ENCODE measurements around the gene MLN. TPM values are rescaled to one million over a fixed set of nuclear protein-coding genes. Genes with fewer than 3 reads are reported as not detected.

Gene MLN
- total RNA-seq, 1 experiment from 2014 or later = not detected

GRCh38 chr6:33748841-33749240 lies 55.0 kb downstream of the MLN start:
- no peak overlapping the region for H3K23ac ChIP-seq (ENCODE audit: insufficient read length, low read depth, low read length)
- no peak overlapping the region for H2BK12ac ChIP-seq (ENCODE audit: insufficient read length, low read depth, low read length)
- no peaks in the 10 kb centered on the region; a peak in 1 of 5 replicates for H3K9me3 Mint-ChIP-seq
- no peak for TF ChIP-seq CTCF (conservative IDR thresholded peaks at IDR 0.05)
- H3K9ac ChIP-seq (ENCODE audit: extremely low read depth, insufficient read length, low read length) = no peak overlapping the region
- H3K27ac Mint-ChIP-seq = no peak overlapping the region
- no peak overlapping the region for H2BK5ac ChIP-seq (ENCODE audit: insufficient read length, low read length)
- no CpG with 5 or more reads among the region's 4 CpGs for WGBS (ENCODE audit: extremely low coverage, insufficient read length, low lambda C conversion rate)
- no peak overlapping the region for H4K8ac ChIP-seq (replicated peaks; ENCODE audit: insufficient read length, low read depth, low read length)
- H3K4me1 Mint-ChIP-seq = peaks cover 45 to 76% of the 10 kb centered on the region in 2 experiments
- H3K27me3 Mint-ChIP-seq (ENCODE audit: low read depth) = peaks cover 10% of the 10 kb centered on the region
- no peak overlapping the region for H4K5ac ChIP-seq (ENCODE audit: insufficient read length, low read depth, low read length)
- H3K4me1 ChIP-seq (ENCODE audit: insufficient read depth, low read length) = peaks cover 8% of the 10 kb centered on the region; the same call in 1 of the 2 replicates
- no peak overlapping the region for H2BK20ac ChIP-seq (ENCODE audit: low read depth, low read length, poor library complexity, severe bottlenecking)
- H4K91ac ChIP-seq (ENCODE audit: insufficient read length, low read depth, low read length) = no peak overlapping the region
- H3K27me3 ChIP-seq (ENCODE audit: insufficient read depth, low read length) = no peaks in the 10 kb centered on the region
- H2AFZ ChIP-seq (ENCODE audit: low read length) = no peak overlapping the region
- H4K20me1 ChIP-seq (ENCODE audit: control insufficient read depth, insufficient read depth, insufficient read length) = no peaks in the 10 kb centered on the region
- no peak overlapping the region for H3K27ac ChIP-seq (ENCODE audit: insufficient read length, low read depth, low read length)
- H3K79me2 ChIP-seq (ENCODE audit: insufficient read depth, low read length) = no peaks in the 10 kb centered on the region
- DNase-seq = no peak
- H2BK120ac ChIP-seq (ENCODE audit: low read depth, low read length, poor library complexity, severe bottlenecking) = no peak overlapping the region
- no peaks in the 10 kb centered on the region; a peak in 1 of 7 replicates for H3K36me3 Mint-ChIP-seq (ENCODE audit: insufficient read depth in 1 of 3, low read depth in 3 of 3)
- no peak overlapping the region for H3K56ac ChIP-seq (ENCODE audit: insufficient read length, low read depth, low read length)
- no peaks in the 10 kb centered on the region for H3K79me1 ChIP-seq (ENCODE audit: insufficient read depth, low read depth, low read length, poor library complexity, severe bottlenecking)
- no peaks in the 10 kb centered on the region for H3K23me2 ChIP-seq (ENCODE audit: insufficient read length, low read depth, low read length, poor library complexity, severe bottlenecking)
- H3K9me3 ChIP-seq (ENCODE audit: control insufficient read depth, low read depth, low read length) = no peaks in the 10 kb centered on the region
- H3K4ac ChIP-seq (ENCODE audit: low read depth, low read length) = no peak overlapping the region
- H3K14ac ChIP-seq (ENCODE audit: insufficient read depth, low read length) = no peak overlapping the region
- no peak overlapping the region for H3K18ac ChIP-seq (ENCODE audit: insufficient read length, low read depth, low read length)
- H2AK5ac ChIP-seq (ENCODE audit: insufficient read length, low read length) = no peak overlapping the region
- no peak overlapping the region for H2BK15ac ChIP-seq (ENCODE audit: low read depth, low read length)
- H3K4me2 ChIP-seq (ENCODE audit: insufficient read depth, insufficient read length, low read length) = no peak overlapping the region
- no peak overlapping the region for H3T11ph ChIP-seq (ENCODE audit: low read length)
- H3K4me3 Mint-ChIP-seq = peak overlapping the region in 1 of 2 experiments; percentile 23; a peak in 1 of 5 replicates

Measured in H9 (cell line).